Caco-2 (cell line): ENCODE measurements around the gene LMX1B. TPM values are rescaled to one million over a fixed set of nuclear protein-coding genes. Genes with fewer than 3 reads are reported as not detected.

ENCODE experiments used
- BruUV-seq: library from RNA; stranded (reverse); fragments of 400-500 nt; replicated peaks from 2 replicates; lab custom pipeline; 2021; lab: Mats Ljungman, UMichigan
- CTCF ChIA-PET: fragments of 300-600 bp; sonication (Branson Sonifier 250); formaldehyde crosslinking; loops from one replicate; lab custom pipeline; 2022; ENCODE audit warnings: antibody characterized with exemption; lab: Charles Lee
- POLR2A ChIA-PET: fragments of 300-600 bp; sonication (Branson Sonifier 250); formaldehyde crosslinking; loops from one replicate; lab custom pipeline; 2022; ENCODE audit warnings: antibody characterized with exemption; lab: Charles Lee
- DNase-seq, 2 experiments: peaks; one replicate each; pipeline versions ENCODE4 v3.0.0 to v3.0.0-alpha.2; 2020 to 2022
- H3K27me3 ChIP-seq: replicated peaks from 2 replicates; pipeline ENCODE4 v1.6.0; 2011; ENCODE audit warnings: low read length; ENCODE audit not compliant: control insufficient read depth, insufficient read depth
- H3K36me3 ChIP-seq: 2 replicates; pipeline ENCODE4 v1.5.1; 2011; ENCODE audit warnings: low read length; ENCODE audit not compliant: control insufficient read depth, insufficient read depth
- H3K4me1 ChIP-seq: fragments of 250-450 bp; sonication (Bioruptor Pico); 2 replicates; pipeline ENCODE4 v1.5.1; 2020; ENCODE audit warnings: mild to moderate bottlenecking
- H3K4me3 ChIP-seq: 2 replicates; pipeline ENCODE4 v1.5.1; 2011; ENCODE audit warnings: low read depth, mild to moderate bottlenecking, control low read depth, low read length
- H3K9me3 ChIP-seq: fragments of 250-450 bp; sonication (Bioruptor Pico); 2 replicates; pipeline ENCODE4 v1.5.1; 2020; ENCODE audit warnings: mild to moderate bottlenecking, moderate library complexity
- H3K27ac Mint-ChIP-seq: one replicate; pipeline ENCODE4 v1.8.0; 2022; ENCODE audit warnings: mixed read lengths; ENCODE audit not compliant: unreplicated experiment
- H3K27me3 Mint-ChIP-seq: one replicate; pipeline ENCODE4 v1.8.0; 2022; ENCODE audit warnings: mixed read lengths; ENCODE audit not compliant: insufficient read depth, unreplicated experiment
- H3K36me3 Mint-ChIP-seq: one replicate; pipeline ENCODE4 v1.8.0; 2022; ENCODE audit warnings: mild to moderate bottlenecking, mixed read lengths; ENCODE audit not compliant: insufficient read depth, unreplicated experiment
- H3K4me1 Mint-ChIP-seq: one replicate; pipeline ENCODE4 v1.8.0; 2022; ENCODE audit warnings: low read depth, mixed read lengths; ENCODE audit not compliant: unreplicated experiment
- H3K4me3 Mint-ChIP-seq: one replicate; pipeline ENCODE4 v1.8.0; 2022; ENCODE audit warnings: mild to moderate bottlenecking, moderate library complexity, mixed read lengths; ENCODE audit not compliant: unreplicated experiment
- H3K9me3 Mint-ChIP-seq: one replicate; pipeline ENCODE4 v1.8.0; 2022; ENCODE audit warnings: mixed read lengths; ENCODE audit not compliant: unreplicated experiment
- intact Hi-C: fragments of 100-400 bp; cut with micrococcal nuclease; formaldehyde crosslinking; loops from one replicate; pipeline ENCODE4 v1.10.0; 2022; ENCODE audit not compliant: unreplicated experiment
- total RNA-seq: library from RNA; stranded (reverse); gene quantifications from 2 replicates; pipeline ENCODE4 v1.2.3, GENCODE V29; 2022
- TF ChIP-seq, protein P1 (sequence below), 2 experiments: fragments of 200-600 bp in 1 of 2; IDR thresholded peaks; 1 replicate in 1 of 2; 2 replicates in 1 of 2; pipeline versions ENCODE4 v1.5.1 to v1.8.0; 2011 to 2022; ENCODE audit warnings: antibody characterized with exemption in 1 of 2, control low read depth in 1 of 2, inconsistent platforms in 1 of 2, low read depth in 1 of 2, low read length in 1 of 2, mild to moderate bottlenecking in 1 of 2, moderate library complexity in 1 of 2; ENCODE audit not compliant: insufficient read depth in 1 of 2, severe bottlenecking in 1 of 2, unreplicated experiment in 1 of 2

Gene LMX1B
- total RNA-seq, 1 experiment from 2014 or later: 17.0 TPM

DNA sequence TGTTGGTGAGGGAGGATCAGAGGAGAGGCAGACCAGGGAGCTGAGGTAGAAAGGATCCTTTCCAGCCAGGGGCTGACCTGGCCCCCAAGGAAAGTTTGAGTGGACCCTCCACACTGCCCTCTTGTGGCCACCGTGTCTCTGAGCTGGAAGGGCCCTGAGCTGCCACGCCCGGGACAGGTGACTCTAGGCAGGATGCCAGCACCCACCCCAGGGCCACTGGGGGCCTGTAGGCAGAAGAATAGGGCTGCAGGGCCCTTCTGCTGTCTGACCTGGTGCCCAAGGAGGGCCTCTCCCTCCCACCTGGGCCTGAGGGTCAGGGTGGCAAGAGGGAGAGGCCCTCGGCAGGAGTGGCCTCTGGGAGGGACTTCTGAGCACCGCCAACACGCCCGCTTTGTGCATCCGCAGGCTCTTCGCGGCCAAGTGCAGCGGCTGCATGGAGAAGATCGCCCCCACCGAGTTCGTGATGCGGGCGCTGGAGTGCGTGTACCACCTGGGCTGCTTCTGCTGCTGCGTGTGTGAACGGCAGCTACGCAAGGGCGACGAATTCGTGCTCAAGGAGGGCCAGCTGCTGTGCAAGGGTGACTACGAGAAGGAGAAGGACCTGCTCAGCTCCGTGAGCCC lies 76.8 kb downstream of the LMX1B start:
- Histone ChIP-seq H3K36me3 (peaks cover 1% of the 10 kb centered on the region; the same call in 1 of the 2 replicates), H3K4me3 (no peak overlapping the region), H3K4me1 (no peaks in the 10 kb centered on the region), H3K27me3 (no peaks in the 10 kb centered on the region), H3K9me3 (no peaks in the 10 kb centered on the region)
- H3K27ac Mint-ChIP-seq: no peak overlapping the region
- H3K36me3 Mint-ChIP-seq: peaks cover 11% of the 10 kb centered on the region
- CTCF ChIA-PET: interaction anchor here (0.5 to 1.7 kb wide), 22 partner anchors 8 to 192 kb away, joined by 3 to 21 read pairs (median 6); partner anchors contain the start of genes LMX1B and ZBTB43
- intact Hi-C loops: loop anchor here (1.0 to 2.0 kb wide), 3 partner anchors 28 to 190 kb away; no protein-coding TSS in a partner anchor
- BruUV-seq: no TSS peak
- H3K9me3 Mint-ChIP-seq: no peaks in the 10 kb centered on the region
- no peak overlapping the region for H3K4me3 Mint-ChIP-seq
- DNase-seq: peak; percentile 73 to 84
- TF ChIP-seq, protein P1, sequence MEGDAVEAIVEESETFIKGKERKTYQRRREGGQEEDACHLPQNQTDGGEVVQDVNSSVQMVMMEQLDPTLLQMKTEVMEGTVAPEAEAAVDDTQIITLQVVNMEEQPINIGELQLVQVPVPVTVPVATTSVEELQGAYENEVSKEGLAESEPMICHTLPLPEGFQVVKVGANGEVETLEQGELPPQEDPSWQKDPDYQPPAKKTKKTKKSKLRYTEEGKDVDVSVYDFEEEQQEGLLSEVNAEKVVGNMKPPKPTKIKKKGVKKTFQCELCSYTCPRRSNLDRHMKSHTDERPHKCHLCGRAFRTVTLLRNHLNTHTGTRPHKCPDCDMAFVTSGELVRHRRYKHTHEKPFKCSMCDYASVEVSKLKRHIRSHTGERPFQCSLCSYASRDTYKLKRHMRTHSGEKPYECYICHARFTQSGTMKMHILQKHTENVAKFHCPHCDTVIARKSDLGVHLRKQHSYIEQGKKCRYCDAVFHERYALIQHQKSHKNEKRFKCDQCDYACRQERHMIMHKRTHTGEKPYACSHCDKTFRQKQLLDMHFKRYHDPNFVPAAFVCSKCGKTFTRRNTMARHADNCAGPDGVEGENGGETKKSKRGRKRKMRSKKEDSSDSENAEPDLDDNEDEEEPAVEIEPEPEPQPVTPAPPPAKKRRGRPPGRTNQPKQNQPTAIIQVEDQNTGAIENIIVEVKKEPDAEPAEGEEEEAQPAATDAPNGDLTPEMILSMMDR (IDR thresholded peaks at IDR 0.05; ENCODE audit: insufficient read depth in 1 of 2, low read depth in 1 of 2, low read length in 1 of 2, severe bottlenecking in 1 of 2, unreplicated experiment in 1 of 2): peak; percentile 82 to 90
- H3K4me1 Mint-ChIP-seq: peaks cover 10% of the 10 kb centered on the region
- H3K27me3 Mint-ChIP-seq: no peaks in the 10 kb centered on the region
- POLR2A ChIA-PET: no interaction called here

DNA sequence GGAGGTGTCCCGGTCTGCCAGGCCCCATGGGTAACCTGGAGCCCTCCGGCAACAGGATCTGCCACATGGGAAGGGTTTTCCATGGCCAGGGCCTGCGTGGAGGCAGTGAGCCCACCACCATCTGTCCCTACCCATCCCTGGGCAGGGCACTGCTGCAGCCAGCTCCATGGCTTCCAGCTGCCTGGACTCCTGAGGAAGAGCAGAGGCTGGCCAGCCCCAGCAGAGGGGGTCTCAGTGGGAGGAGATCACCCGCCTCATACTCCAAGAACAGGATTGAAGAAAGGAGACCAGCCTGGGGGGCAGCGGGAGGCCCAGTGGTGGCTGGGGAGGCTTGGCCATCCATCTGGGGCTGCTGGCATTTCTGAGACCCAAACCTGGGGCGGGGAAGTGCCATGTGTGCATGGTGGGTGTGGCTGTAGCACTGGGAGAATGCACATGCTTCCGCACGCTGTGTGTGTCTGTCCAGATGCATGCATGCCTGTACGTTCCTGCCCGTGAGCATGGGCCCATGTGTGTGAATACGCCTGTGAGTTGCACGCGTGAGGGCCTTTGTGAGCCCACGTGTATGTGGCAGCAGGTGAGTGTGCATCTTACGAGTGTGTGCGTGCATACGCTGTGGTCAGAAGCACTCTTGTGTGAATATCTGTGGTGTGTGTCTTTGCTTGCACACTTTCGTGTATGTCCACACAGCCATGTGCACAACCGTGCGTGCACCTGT lies 78.5 kb downstream of the LMX1B start:
- CTCF ChIA-PET: no interaction called here
- H3K4me3 ChIP-seq: no peak overlapping the region
- no peaks in the 10 kb centered on the region for H3K4me1 ChIP-seq
- intact Hi-C loops: no loop called here
- H3K27me3 ChIP-seq: no peaks in the 10 kb centered on the region
- no peaks in the 10 kb centered on the region for H3K27me3 Mint-ChIP-seq
- peak overlapping the region; percentile 19 for H3K27ac Mint-ChIP-seq
- no peak overlapping the region for H3K4me3 Mint-ChIP-seq
- BruUV-seq: no TSS peak
- H3K36me3 Mint-ChIP-seq: peaks cover 11% of the 10 kb centered on the region
- H3K36me3 ChIP-seq: peaks cover 1% of the 10 kb centered on the region; the same call in 1 of the 2 replicates
- peak in 1 of 2 experiments; percentile 26 for DNase-seq
- H3K9me3 Mint-ChIP-seq: no peaks in the 10 kb centered on the region
- TF ChIP-seq, protein P1 (IDR thresholded peaks at IDR 0.05; ENCODE audit: insufficient read depth in 1 of 2, low read depth in 1 of 2, low read length in 1 of 2, severe bottlenecking in 1 of 2, unreplicated experiment in 1 of 2): no peak
- H3K4me1 Mint-ChIP-seq: peaks cover 9% of the 10 kb centered on the region
- POLR2A ChIA-PET: no interaction called here
- H3K9me3 ChIP-seq: no peaks in the 10 kb centered on the region

DNA sequence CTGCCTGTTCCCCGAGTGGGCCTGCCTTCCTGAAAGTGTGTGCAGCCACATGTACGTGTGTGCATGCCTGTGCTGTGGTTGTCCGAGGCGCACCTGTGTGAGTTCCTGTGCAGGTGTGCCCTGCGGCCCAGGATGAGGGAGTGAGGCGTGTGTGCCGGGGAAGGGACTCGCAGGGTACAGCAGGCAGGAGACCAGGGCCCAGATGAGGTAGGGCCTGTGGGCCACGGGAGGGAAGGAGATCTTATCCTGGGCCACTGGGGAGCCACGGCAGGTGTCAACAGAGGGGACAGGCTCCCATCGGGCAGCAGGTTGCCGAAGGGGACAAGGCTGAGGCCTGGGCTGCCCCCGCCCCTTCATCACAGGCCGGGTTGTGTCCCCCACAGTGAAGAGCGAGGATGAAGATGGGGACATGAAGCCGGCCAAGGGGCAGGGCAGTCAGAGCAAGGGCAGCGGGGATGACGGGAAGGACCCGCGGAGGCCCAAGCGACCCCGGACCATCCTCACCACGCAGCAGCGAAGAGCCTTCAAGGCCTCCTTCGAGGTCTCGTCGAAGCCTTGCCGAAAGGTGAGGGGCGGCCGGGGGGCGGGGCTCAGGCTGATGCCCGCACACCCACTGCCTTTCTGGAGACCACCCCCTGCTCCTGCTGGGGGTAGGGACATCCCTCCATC lies 79.2 kb downstream of the LMX1B start:
- TF ChIP-seq, protein P1 (IDR thresholded peaks at IDR 0.05; ENCODE audit: insufficient read depth in 1 of 2, low read depth in 1 of 2, low read length in 1 of 2, severe bottlenecking in 1 of 2, unreplicated experiment in 1 of 2): no peak
- Mint-ChIP-seq H3K36me3 (peaks cover 11% of the 10 kb centered on the region), H3K27ac (peak overlapping the region; percentile 19), H3K4me3 (no peak overlapping the region), H3K4me1 (peaks cover 9% of the 10 kb centered on the region), H3K27me3 (no peaks in the 10 kb centered on the region), H3K9me3 (no peaks in the 10 kb centered on the region)
- Histone ChIP-seq H3K9me3 (no peaks in the 10 kb centered on the region), H3K27me3 (no peaks in the 10 kb centered on the region), H3K4me3 (no peak overlapping the region), H3K36me3 (peaks cover 1% of the 10 kb centered on the region; the same call in 1 of the 2 replicates), H3K4me1 (no peaks in the 10 kb centered on the region)
- CTCF ChIA-PET: no interaction called here
- POLR2A ChIA-PET: no interaction called here
- intact Hi-C loops: no loop called here
- BruUV-seq: no TSS peak
- DNase-seq: peak in 1 of 2 experiments; percentile 30
